Sigmoid colon (tissue), 7 donors: ENCODE results near the gene JPH4. TPM values are rescaled to one million over a fixed set of nuclear protein-coding genes. Genes with fewer than 3 reads are reported as not detected.

Experiments
- DNase-seq: peaks from one replicate; pipeline ENCODE4 v3.0.0-alpha.2; 2019
- H3K27ac ChIP-seq, 4 donors: fragments of 200-600 bp; sonication (generic); one replicate each; pipeline ENCODE4 v1.5.1; 2016 to 2019; ENCODE audit warnings: mild to moderate bottlenecking in 1 of 4
- H3K27me3 ChIP-seq, 3 donors: fragments of 200-600 bp; sonication (generic); one replicate each; pipeline ENCODE4 v1.5.1; 2019; ENCODE audit warnings: mild to moderate bottlenecking in 1 of 3
- H3K36me3 ChIP-seq, 4 donors: fragments of 200-600 bp; sonication (generic); one replicate each; pipeline ENCODE4 v1.5.1; 2016 to 2019
- H3K4me1 ChIP-seq, 4 donors: fragments of 200-600 bp; sonication (generic); one replicate each; pipeline ENCODE4 v1.5.1; 2017 to 2019
- H3K4me3 ChIP-seq, 4 donors: fragments of 200-600 bp; sonication (generic); one replicate each; pipeline ENCODE4 v1.5.1; 2017 to 2019; ENCODE audit warnings: mild to moderate bottlenecking in 2 of 4, moderate library complexity in 1 of 4
- H3K9me3 ChIP-seq, 4 donors: fragments of 200-600 bp in 3 of 4; sonication (generic) in 3 of 4; one replicate each; pipeline versions ENCODE4 v1.5.1 to v1.6.1; 2013 to 2019
- EP300 ChIP-seq, 4 donors: sonication (generic); formaldehyde crosslinking; IDR thresholded peaks; one replicate each; pipeline ENCODE4 v1.6.1; 2017; ENCODE audit warnings: antibody characterized with exemption in 4 of 4
- POLR2A ChIP-seq, 2 donors: fragments of 450-650 bp; IDR thresholded peaks; one replicate each; pipeline ENCODE4 v1.6.1; 2016; ENCODE audit warnings: antibody characterized with exemption in 2 of 2, mild to moderate bottlenecking in 2 of 2, moderate library complexity in 2 of 2
- POLR2AphosphoS5 ChIP-seq, 4 donors: sonication (generic); formaldehyde crosslinking; IDR thresholded peaks; one replicate each; pipeline ENCODE4 v1.6.1; 2017; ENCODE audit warnings: antibody characterized with exemption in 4 of 4
- WGBS, 2 donors: extraction: QIAGEN DNeasy Blood & Tissue Kit; methylation state at CpG; one replicate each; pipeline ENCODE4 v1.1.7; 2013; 5-methylcytosine and 5-hydroxymethylcytosine counted together
- intact Hi-C: fragments of 100-400 bp; cut with DNase I; formaldehyde crosslinking; loops from one replicate; pipeline ENCODE4 v1.15.1; 2023
- polyA plus RNA-seq, 3 donors: library from polyadenylated mRNA; stranded (reverse); fragments of 200-250 nt; gene quantifications; one replicate each; pipeline ENCODE4 v1.2.3, GENCODE V29; 2013
- total RNA-seq, 4 donors: library from RNA; depleted of rRNA; stranded (reverse); fragments of >200 nt; gene quantifications; one replicate each; pipeline ENCODE4 v1.1.0, GENCODE V29; 2016
- TF ChIP-seq, protein P1 (sequence below), 4 experiments: fragments of 450-650 bp in 3 of 4; fragments of 200-600 bp in 1 of 4; IDR thresholded peaks; one replicate each; pipeline ENCODE4 v1.5.1; 2016 to 2019; ENCODE audit warnings: antibody characterized with exemption in 4 of 4, mild to moderate bottlenecking in 3 of 4, moderate library complexity in 2 of 4
- donor health status: healthy with polysubstance abuse.
- donor health status: Bipolar disorder and iron deficiency.
- donor health status: healthy.

Gene JPH4
- total and polyA plus RNA-seq, 7 donors, result 0.60 to 3.0 (median 1.6) TPM; not detected in 1

GRCh38 chr14:23543403-23543802 lies 35.2 kb downstream of the JPH4 start:
- Histone ChIP-seq H3K36me3 (peaks cover 0 to 6% (median 0%) of the 10 kb centered on the region in 4 donors), H3K4me1 (peaks cover 0 to 10% (median 5%) of the 10 kb centered on the region in 4 donors), H3K27ac (no peak overlapping the region), H3K4me3 (no peak overlapping the region), H3K9me3 (no peaks in the 10 kb centered on the region), H3K27me3 (no peaks in the 10 kb centered on the region)
- TF ChIP-seq POLR2AphosphoS5 (IDR thresholded peaks at IDR 0.05) (no peak), EP300 (IDR thresholded peaks at IDR 0.05) (no peak)
- intact Hi-C loops, result no loop called here
- 92 to 94% methylated on average over 5 of the region's 5 CpGs for whole genome bisulfite sequencing, 2 donors
- DNase-seq, result no peak

DNA sequence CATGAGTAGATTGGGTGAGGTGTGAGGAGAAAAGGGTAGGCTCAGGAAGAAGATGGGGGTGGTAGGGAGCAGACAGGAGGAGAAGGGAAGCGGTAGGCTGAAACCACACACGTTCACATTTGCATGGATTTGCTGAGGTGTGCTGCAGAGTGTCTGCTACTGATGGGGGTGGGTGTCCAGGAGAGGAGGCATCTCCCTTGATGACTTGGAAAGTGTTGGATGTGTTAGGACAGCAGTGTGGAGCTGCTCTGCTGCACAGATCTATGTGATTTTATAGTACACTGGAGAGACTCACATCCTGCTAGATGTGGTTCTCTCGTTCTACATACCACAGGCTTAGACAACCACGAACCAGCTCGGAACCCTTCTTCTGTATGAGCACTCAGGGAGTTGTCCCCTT lies 36.3 kb downstream of the JPH4 start:
- WGBS, 2 donors, result 87 to 88% methylated on average over 5 of the region's 5 CpGs
- peaks cover 0 to 6% (median 0%) of the 10 kb centered on the region in 4 donors for H3K36me3 ChIP-seq

DNA sequence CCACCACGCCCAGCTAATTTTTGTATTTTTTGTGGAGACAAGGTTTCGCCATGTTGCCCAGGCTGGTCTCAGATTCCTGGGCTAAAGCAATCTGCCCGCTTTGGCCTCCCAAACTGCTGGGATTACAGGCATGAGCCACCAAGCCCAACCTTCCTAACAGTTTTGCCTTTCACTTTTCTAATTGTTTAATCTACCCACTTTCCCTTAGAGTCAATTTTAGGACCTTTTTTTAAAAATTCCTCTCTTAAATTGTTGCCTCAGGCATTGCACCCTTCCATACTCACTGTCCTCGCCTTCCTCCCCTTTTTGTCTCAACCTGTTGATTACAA lies 38.5 kb downstream of the JPH4 start:
- Histone ChIP-seq H3K4me3 (no peak overlapping the region), H3K9me3 (no peaks in the 10 kb centered on the region), H3K27ac (no peak overlapping the region), H3K36me3 (peaks cover 0 to 6% (median 0%) of the 10 kb centered on the region in 4 donors), H3K4me1 (peaks cover 0 to 10% (median 5%) of the 10 kb centered on the region in 4 donors), H3K27me3 (no peaks in the 10 kb centered on the region)
- DNase-seq, result no peak
- intact Hi-C loops, result no loop called here
- TF ChIP-seq POLR2A (IDR thresholded peaks at IDR 0.05) (no peak), POLR2AphosphoS5 (IDR thresholded peaks at IDR 0.05) (no peak), EP300 (IDR thresholded peaks at IDR 0.05) (no peak)
- TF ChIP-seq, protein P1, sequence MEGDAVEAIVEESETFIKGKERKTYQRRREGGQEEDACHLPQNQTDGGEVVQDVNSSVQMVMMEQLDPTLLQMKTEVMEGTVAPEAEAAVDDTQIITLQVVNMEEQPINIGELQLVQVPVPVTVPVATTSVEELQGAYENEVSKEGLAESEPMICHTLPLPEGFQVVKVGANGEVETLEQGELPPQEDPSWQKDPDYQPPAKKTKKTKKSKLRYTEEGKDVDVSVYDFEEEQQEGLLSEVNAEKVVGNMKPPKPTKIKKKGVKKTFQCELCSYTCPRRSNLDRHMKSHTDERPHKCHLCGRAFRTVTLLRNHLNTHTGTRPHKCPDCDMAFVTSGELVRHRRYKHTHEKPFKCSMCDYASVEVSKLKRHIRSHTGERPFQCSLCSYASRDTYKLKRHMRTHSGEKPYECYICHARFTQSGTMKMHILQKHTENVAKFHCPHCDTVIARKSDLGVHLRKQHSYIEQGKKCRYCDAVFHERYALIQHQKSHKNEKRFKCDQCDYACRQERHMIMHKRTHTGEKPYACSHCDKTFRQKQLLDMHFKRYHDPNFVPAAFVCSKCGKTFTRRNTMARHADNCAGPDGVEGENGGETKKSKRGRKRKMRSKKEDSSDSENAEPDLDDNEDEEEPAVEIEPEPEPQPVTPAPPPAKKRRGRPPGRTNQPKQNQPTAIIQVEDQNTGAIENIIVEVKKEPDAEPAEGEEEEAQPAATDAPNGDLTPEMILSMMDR (IDR thresholded peaks at IDR 0.05), result no peak
- 88 to 96% methylated on average over 4 of the region's 4 CpGs for WGBS, 2 donors

More for the DNA sequence above, 36.3 kb downstream of the JPH4 start:
- H3K4me3 ChIP-seq, result no peak overlapping the region
- H3K27me3 ChIP-seq, result no peaks in the 10 kb centered on the region
- intact Hi-C loops, result no loop called here
- no peaks in the 10 kb centered on the region for H3K9me3 ChIP-seq
- TF ChIP-seq EP300 (IDR thresholded peaks at IDR 0.05) (no peak), POLR2AphosphoS5 (IDR thresholded peaks at IDR 0.05) (no peak), POLR2A (IDR thresholded peaks at IDR 0.05) (no peak)
- TF ChIP-seq, protein P1 (IDR thresholded peaks at IDR 0.05), result no peak
- H3K4me1 ChIP-seq, result peaks cover 0 to 10% (median 5%) of the 10 kb centered on the region in 4 donors
- H3K27ac ChIP-seq, result no peak overlapping the region
- no peak for DNase-seq

- Histone ChIP-seq H3K36me3 (peaks cover 0 to 9% (median 0%) of the 10 kb centered on the region in 4 donors), H3K4me3 (no peak overlapping the region), H3K27me3 (no peaks in the 10 kb centered on the region), H3K27ac (no peak overlapping the region), H3K4me1 (peaks cover 0 to 10% (median 5%) of the 10 kb centered on the region in 4 donors), H3K9me3 (no peaks in the 10 kb centered on the region)
- no peak for TF ChIP-seq EP300 (IDR thresholded peaks at IDR 0.05)
- TF ChIP-seq, protein P1 (IDR thresholded peaks at IDR 0.05), result peak; percentile 51 to 77 (median 59)
- no peak for DNase-seq
- 43 to 48% methylated on average over 10 of the region's 10 CpGs for WGBS, 2 donors
- intact Hi-C loops, result no loop called here
Observed at GRCh38 chr14:23539248-23540140, 39.1 kb downstream of the JPH4 start.

DNA sequence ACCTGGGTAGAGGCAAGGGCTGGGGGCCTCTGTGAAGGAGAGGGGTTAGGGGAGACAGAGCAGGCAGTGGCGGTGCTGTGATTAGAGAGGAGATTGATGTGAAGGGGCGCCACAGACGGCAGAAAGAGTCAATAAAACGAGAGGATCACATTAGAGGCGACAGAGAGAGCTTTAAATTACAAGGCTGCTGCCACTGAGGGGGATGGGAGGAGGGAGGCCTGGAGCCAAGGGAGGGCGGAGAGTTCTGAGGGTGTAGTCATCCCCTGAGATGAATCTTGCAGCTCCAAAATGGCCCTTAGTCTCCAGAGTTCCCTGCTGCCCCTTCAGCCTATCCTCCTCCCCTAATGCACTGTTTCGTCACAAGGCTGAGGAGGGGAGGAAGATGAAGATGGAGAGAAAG lies 39.8 kb downstream of the JPH4 start:
- no peak overlapping the region for H3K27ac ChIP-seq
- H3K27me3 ChIP-seq, result no peaks in the 10 kb centered on the region
- intact Hi-C loops, result no loop called here
- no peak overlapping the region for H3K4me3 ChIP-seq
- WGBS, 2 donors, result 67 to 68% methylated on average over 7 of the region's 7 CpGs
- H3K36me3 ChIP-seq, result peaks cover 0 to 11% (median 0%) of the 10 kb centered on the region in 4 donors
- no peaks in the 10 kb centered on the region for H3K9me3 ChIP-seq
- TF ChIP-seq POLR2A (IDR thresholded peaks at IDR 0.05) (no peak), POLR2AphosphoS5 (IDR thresholded peaks at IDR 0.05) (no peak), EP300 (IDR thresholded peaks at IDR 0.05) (no peak)
- TF ChIP-seq, protein P1 (IDR thresholded peaks at IDR 0.05), result no peak
- H3K4me1 ChIP-seq, result peaks cover 0 to 10% (median 5%) of the 10 kb centered on the region in 4 donors
- no peak for DNase-seq
